Activated CD8-positive, alpha-beta memory T cell treated with anti-CD3 and anti-CD28 coated beads, Interleukin-2, amount 50 U/mL, for 48 hours (primary cell): Measurements from ENCODE around the gene DSTN.

Source experiments
- DNase-seq: peaks from one replicate; pipeline ENCODE4 v3.0.0-alpha.2; 2020

Gene DSTN

GRCh38 chr20:17640146-17640874 lies 70.4 kb downstream of the DSTN start:
- DNase-seq: no peak

- no peak for DNase-seq
Observed at GRCh38 chr20:17640875-17641378, 71.1 kb downstream of the DSTN start.

GRCh38 chr20:17641520-17641964 lies 71.7 kb downstream of the DSTN start:
- no peak for DNase-seq

- DNase-seq: no peak
Observed at GRCh38 chr20:17641993-17642392, 72.1 kb downstream of the DSTN start.

- no peak for DNase-seq
Observed at GRCh38 chr20:17642404-17643269, 72.8 kb downstream of the DSTN start.

- no peak for DNase-seq
Observed at GRCh38 chr20:17643531-17644188, 73.8 kb downstream of the DSTN start.

- no peak for DNase-seq
Observed at GRCh38 chr20:17644451-17644850, 74.6 kb downstream of the DSTN start.

- DNase-seq: no peak
Observed at GRCh38 chr20:17645010-17645409, 75.1 kb downstream of the DSTN start.

- DNase-seq: no peak
Observed at GRCh38 chr20:17645546-17646208, 75.8 kb downstream of the DSTN start.

- no peak for DNase-seq
Observed at GRCh38 chr20:17646209-17646960, 76.5 kb downstream of the DSTN start.

- DNase-seq: no peak
Observed at GRCh38 chr20:17646961-17647301, 77.1 kb downstream of the DSTN start.

- DNase-seq: no peak
Observed at GRCh38 chr20:17647391-17648314, 77.8 kb downstream of the DSTN start.

GRCh38 chr20:17648315-17648646 lies 78.4 kb downstream of the DSTN start:
- no peak for DNase-seq

GRCh38 chr20:17648791-17649730 lies 79.2 kb downstream of the DSTN start:
- DNase-seq: no peak

- DNase-seq: no peak
Observed at GRCh38 chr20:17650301-17651128, 80.6 kb downstream of the DSTN start.

GRCh38 chr20:17651129-17651759 lies 81.4 kb downstream of the DSTN start:
- no peak for DNase-seq

- DNase-seq: no peak
Observed at GRCh38 chr20:17651760-17652388, 82.0 kb downstream of the DSTN start.

GRCh38 chr20:17652411-17652810 lies 82.5 kb downstream of the DSTN start:
- DNase-seq: no peak
